Measurements from ENCODE around the gene RARS2.

GRCh38 chr6:87608802-87609201 is 19.0 kb upstream of the RARS2 start:
- no peak for TF ChIP-seq POLR2A (IDR thresholded peaks at IDR 0.05; ENCODE audit: low read depth, low read length)
- no peak for TF ChIP-seq POLR2AphosphoS5 (IDR thresholded peaks at IDR 0.05; ENCODE audit: low read depth, low read length)
